Superior temporal gyrus (tissue), 1 donor: ENCODE measurements around the gene ABCC10.
"Not testable (repeated sequence)": the region's sequence is repeated elsewhere in the genome, so short reads cannot be mapped to it uniquely, and the experiment has no call there.

Experiments used
- DNase-seq: peaks from one replicate; pipeline ENCODE4 v3.0.0-alpha.2; 2016; ENCODE audit errors: extremely low spot score

ABCC10 gene

GRCh38 chr6:43447604-43448003, 20.3 kb downstream of the ABCC10 start:
- DNase-seq = no peak

GRCh38 chr6:43448916-43449315, 21.6 kb downstream of the ABCC10 start:
- no peak for DNase-seq

- DNase-seq = no peak
Observed at GRCh38 chr6:43450699-43451131, 23.4 kb downstream of the ABCC10 start.

GRCh38 chr6:43451348-43451747, 24.0 kb downstream of the ABCC10 start:
- DNase-seq = no peak

- DNase-seq = no peak
Observed at GRCh38 chr6:43451939-43452338, 24.6 kb downstream of the ABCC10 start.

- no peak for DNase-seq
Observed at GRCh38 chr6:43452896-43453295, 25.6 kb downstream of the ABCC10 start.

GRCh38 chr6:43453831-43454230, 26.5 kb downstream of the ABCC10 start:
- DNase-seq = no peak

- DNase-seq = peak; percentile 85
Observed at GRCh38 chr6:43454290-43454695, 27.0 kb downstream of the ABCC10 start.

GRCh38 chr6:43454696-43455530, 27.6 kb downstream of the ABCC10 start:
- DNase-seq = no peak

GRCh38 chr6:43455531-43456428, 28.4 kb downstream of the ABCC10 start, which contains the start of gene DLK2:
Gene DLK2, minus strand, starts transcription at chr6:43455548. Its CDS starts 723 bp downstream, at chr6:43454825.
- no peak for DNase-seq

- DNase-seq = no peak
Observed at GRCh38 chr6:43457643-43458042, 30.3 kb downstream of the ABCC10 start.

GRCh38 chr6:43458154-43458553, 30.8 kb downstream of the ABCC10 start:
- not testable (repeated sequence) for DNase-seq

GRCh38 chr6:43459535-43459934, 32.2 kb downstream of the ABCC10 start:
- no peak for DNase-seq

- DNase-seq = no peak
Observed at GRCh38 chr6:43460032-43460431, 32.7 kb downstream of the ABCC10 start.

- DNase-seq = no peak
Observed at GRCh38 chr6:43461936-43462335, 34.6 kb downstream of the ABCC10 start.

- no peak for DNase-seq
Observed at GRCh38 chr6:43464337-43464736, 37.0 kb downstream of the ABCC10 start.

GRCh38 chr6:43465948-43466347, 38.6 kb downstream of the ABCC10 start:
- no peak for DNase-seq

- not testable (repeated sequence) for DNase-seq
Observed at GRCh38 chr6:43467265-43467664, 39.9 kb downstream of the ABCC10 start.

- DNase-seq = no peak
Observed at GRCh38 chr6:43467752-43468151, 40.4 kb downstream of the ABCC10 start.

GRCh38 chr6:43468240-43468639, 40.9 kb downstream of the ABCC10 start:
- no peak for DNase-seq

- no peak for DNase-seq
Observed at GRCh38 chr6:43468748-43469681, 41.7 kb downstream of the ABCC10 start.
